H9 (cell line): ENCODE data around the gene FAM110A. TPM values are rescaled to one million over a fixed set of nuclear protein-coding genes. Genes with fewer than 3 reads are reported as not detected.

Source experiments
- DNase-seq: peaks from one replicate; pipeline ENCODE4 v3.0.0-alpha.2; 2017
- H2AFZ ChIP-seq: one replicate; pipeline ENCODE4 v1.6.1; 2013; ENCODE audit warnings: mild to moderate bottlenecking, low read length, control low read depth, moderate library complexity
- H2AK5ac ChIP-seq: 2 replicates; pipeline ENCODE4 v1.6.1; 2013; ENCODE audit warnings: low read length, control low read depth, mixed read lengths; ENCODE audit not compliant: insufficient read length
- H2BK120ac ChIP-seq: one replicate; pipeline ENCODE4 v1.6.1; 2013; ENCODE audit warnings: low read depth, mild to moderate bottlenecking, low read length, control low read depth, inconsistent platforms; ENCODE audit not compliant: poor library complexity, severe bottlenecking
- H2BK12ac ChIP-seq: 2 replicates; pipeline ENCODE4 v1.6.1; 2013; ENCODE audit warnings: low read length, control low read depth, mixed read lengths, low read depth; ENCODE audit not compliant: insufficient read length
- H2BK15ac ChIP-seq: 2 replicates; pipeline ENCODE4 v1.6.1; 2013; ENCODE audit warnings: low read depth, low read length, control low read depth
- H2BK20ac ChIP-seq: one replicate; pipeline ENCODE4 v1.6.1; 2013; ENCODE audit warnings: low read depth, mild to moderate bottlenecking, low read length, control low read depth, inconsistent platforms; ENCODE audit not compliant: poor library complexity, severe bottlenecking
- H2BK5ac ChIP-seq: 2 replicates; pipeline ENCODE4 v1.6.1; 2013; ENCODE audit warnings: low read length, control low read depth, mixed read lengths; ENCODE audit not compliant: insufficient read length
- H3K14ac ChIP-seq: 2 replicates; pipeline ENCODE4 v1.6.1; 2013; ENCODE audit warnings: low read length, control low read depth; ENCODE audit not compliant: insufficient read depth
- H3K18ac ChIP-seq: 2 replicates; pipeline ENCODE4 v1.6.1; 2013; ENCODE audit warnings: low read depth, mild to moderate bottlenecking, mixed read lengths, low read length, control low read depth; ENCODE audit not compliant: insufficient read length
- H3K23ac ChIP-seq: 2 replicates; pipeline ENCODE4 v1.6.1; 2013; ENCODE audit warnings: low read length, control low read depth, mixed read lengths, low read depth; ENCODE audit not compliant: insufficient read length
- H3K23me2 ChIP-seq: 2 replicates; pipeline ENCODE4 v1.6.1; 2013; ENCODE audit warnings: low read depth, mild to moderate bottlenecking, mixed read lengths, low read length, control low read depth; ENCODE audit not compliant: insufficient read length, poor library complexity, severe bottlenecking
- H3K27ac ChIP-seq: 2 replicates; pipeline ENCODE4 v1.5.1; 2013; ENCODE audit warnings: low read length, control low read depth, mixed read lengths, low read depth; ENCODE audit not compliant: insufficient read length
- H3K27me3 ChIP-seq: 2 replicates; pipeline ENCODE4 v1.6.1; 2013; ENCODE audit warnings: low read length, control low read depth, inconsistent platforms; ENCODE audit not compliant: insufficient read depth
- H3K4ac ChIP-seq: 2 replicates; pipeline ENCODE4 v1.6.1; 2013; ENCODE audit warnings: low read depth, mild to moderate bottlenecking, control low read depth, inconsistent platforms, low read length, moderate library complexity
- H3K4me1 ChIP-seq: 2 replicates; pipeline ENCODE4 v1.6.1; 2013; ENCODE audit warnings: low read length, control low read depth, inconsistent platforms; ENCODE audit not compliant: insufficient read depth
- H3K4me2 ChIP-seq: 2 replicates; pipeline ENCODE4 v1.6.1; 2013; ENCODE audit warnings: low read length, control low read depth, mixed read lengths; ENCODE audit not compliant: insufficient read length, insufficient read depth
- H3K56ac ChIP-seq: 2 replicates; pipeline ENCODE4 v1.6.1; 2013; ENCODE audit warnings: low read depth, mild to moderate bottlenecking, mixed read lengths, low read length, control low read depth; ENCODE audit not compliant: insufficient read length
- H3K79me1 ChIP-seq: 2 replicates; pipeline ENCODE4 v1.6.1; 2013; ENCODE audit warnings: low read depth, mild to moderate bottlenecking, moderate library complexity, low read length, control low read depth, inconsistent platforms; ENCODE audit not compliant: insufficient read depth, poor library complexity, severe bottlenecking
- H3K79me2 ChIP-seq: 2 replicates; pipeline ENCODE4 v1.6.1; 2013; ENCODE audit warnings: low read length, control low read depth, inconsistent platforms; ENCODE audit not compliant: insufficient read depth
- H3K9ac ChIP-seq: 2 replicates; pipeline ENCODE4 v1.6.1; 2013; ENCODE audit warnings: low read length, control low read depth, mixed read lengths; ENCODE audit not compliant: insufficient read length; ENCODE audit errors: extremely low read depth
- H3K9me3 ChIP-seq: one replicate; pipeline ENCODE4 v1.6.1; 2013; ENCODE audit warnings: low read depth, low read length, inconsistent platforms; ENCODE audit not compliant: control insufficient read depth
- H3T11ph ChIP-seq: one replicate; pipeline ENCODE4 v1.6.1; 2013; ENCODE audit warnings: mild to moderate bottlenecking, low read length, control low read depth, inconsistent platforms
- H4K20me1 ChIP-seq: one replicate; pipeline ENCODE4 v1.6.1; 2013; ENCODE audit not compliant: control insufficient read depth, insufficient read length, insufficient read depth
- H4K5ac ChIP-seq: 2 replicates; pipeline ENCODE4 v1.6.1; 2013; ENCODE audit warnings: low read depth, mild to moderate bottlenecking, mixed read lengths, low read length, control low read depth; ENCODE audit not compliant: insufficient read length
- H4K8ac ChIP-seq: replicated peaks from 2 replicates; pipeline ENCODE4 v1.6.1; 2013; ENCODE audit warnings: low read length, control low read depth, mixed read lengths, low read depth; ENCODE audit not compliant: insufficient read length
- H4K91ac ChIP-seq: 2 replicates; pipeline ENCODE4 v1.6.1; 2013; ENCODE audit warnings: low read depth, mild to moderate bottlenecking, moderate library complexity, mixed read lengths, low read length, control low read depth; ENCODE audit not compliant: insufficient read length
- H3K27ac Mint-ChIP-seq, 3 experiments: 2 replicates in 2 of 3; 3 replicates in 1 of 3; pipeline ENCODE4 v1.8.0; 2020 to 2021; ENCODE audit warnings: mixed read lengths in 3 of 3, mild to moderate bottlenecking in 1 of 3, moderate library complexity in 1 of 3
- H3K27me3 Mint-ChIP-seq: 2 replicates; pipeline ENCODE4 v1.8.0; 2021; ENCODE audit warnings: low read depth, mild to moderate bottlenecking, moderate library complexity, mixed read lengths
- H3K36me3 Mint-ChIP-seq, 3 experiments: 2 replicates in 2 of 3; 3 replicates in 1 of 3; pipeline ENCODE4 v1.8.0; 2020 to 2021; ENCODE audit warnings: low read depth in 3 of 3, mixed read lengths in 3 of 3; ENCODE audit not compliant: insufficient read depth in 1 of 3
- H3K4me1 Mint-ChIP-seq, 2 experiments: 2 replicates each; pipeline ENCODE4 v1.8.0; 2020; ENCODE audit warnings: mixed read lengths in 2 of 2
- H3K4me3 Mint-ChIP-seq, 2 experiments: 2 replicates in 1 of 2; 3 replicates in 1 of 2; pipeline ENCODE4 v1.8.0; 2020 to 2021; ENCODE audit warnings: mild to moderate bottlenecking in 2 of 2, mixed read lengths in 2 of 2, moderate library complexity in 1 of 2
- H3K9me3 Mint-ChIP-seq, 2 experiments: 2 replicates in 1 of 2; 3 replicates in 1 of 2; pipeline ENCODE4 v1.8.0; 2020; ENCODE audit warnings: mild to moderate bottlenecking in 2 of 2, mixed read lengths in 2 of 2, moderate library complexity in 1 of 2
- CTCF ChIP-seq: fragments of 200-600 bp; sonication (generic); conservative IDR thresholded peaks from 3 replicates; pipeline ENCODE4 v1.8.0; 2021; ENCODE audit warnings: antibody characterized with exemption, mild to moderate bottlenecking
- WGBS: extraction: QIAGEN DNeasy Blood & Tissue Kit; methylation state at CpG from one replicate; pipeline ENCODE4 v1.1.7; 2013; ENCODE audit warnings: missing lambda C conversion rate, low lambda C conversion rate, mixed read lengths; ENCODE audit not compliant: insufficient read length; ENCODE audit errors: extremely low coverage; 5-methylcytosine and 5-hydroxymethylcytosine counted together
- total RNA-seq: library from RNA; stranded (reverse); gene quantifications from 2 replicates; pipeline ENCODE4 v1.2.1, GENCODE V29; 2021

Gene FAM110A
- total RNA-seq, 1 experiment from 2014 or later = 10.3 TPM

DNA sequence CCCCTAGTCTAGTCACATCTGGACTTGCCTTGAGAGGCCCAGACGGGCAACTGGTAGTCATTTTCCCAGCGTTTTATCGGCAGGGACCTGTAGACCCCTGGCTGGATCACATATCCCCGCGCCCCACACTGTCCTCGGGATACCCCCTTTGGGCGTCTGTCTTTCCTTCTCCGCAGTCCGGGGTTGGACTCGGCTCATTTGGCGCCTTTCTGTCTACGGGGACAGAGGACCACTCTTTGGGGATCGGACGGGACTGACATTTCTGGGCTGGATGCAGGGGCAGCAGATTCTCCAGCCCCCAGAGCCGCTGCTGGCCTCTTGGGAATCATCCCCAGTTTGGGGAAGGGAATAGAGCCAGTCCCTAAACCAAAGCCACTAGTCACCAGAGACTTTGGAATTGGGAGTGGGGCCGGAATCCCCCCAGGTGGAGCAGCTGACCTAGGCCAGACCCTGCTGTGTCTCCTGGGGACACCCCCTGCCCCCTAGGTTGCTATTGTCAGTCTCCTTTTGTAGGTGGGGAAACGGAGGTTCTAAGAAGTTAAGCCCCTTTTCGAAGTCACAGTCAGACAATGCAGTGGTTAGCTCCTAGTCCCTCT is 734 bp downstream of the FAM110A start:
- no peak overlapping the region for H3K9ac ChIP-seq
- no peaks in the 10 kb centered on the region for H4K20me1 ChIP-seq
- H3K36me3 Mint-ChIP-seq = peaks cover 0 to 2% (median 0%) of the 10 kb centered on the region in 3 experiments; a peak in 2 of 7 replicates
- no peak overlapping the region for H3K27ac Mint-ChIP-seq
- H2BK20ac ChIP-seq = no peak overlapping the region
- WGBS = no CpG with 5 or more reads among the region's 18 CpGs
- H3K9me3 Mint-ChIP-seq = peaks cover 0 to 3% of the 10 kb centered on the region in 2 experiments; a peak in 3 of 5 replicates
- H3K27me3 Mint-ChIP-seq = peaks cover 27% of the 10 kb centered on the region
- peak overlapping the region; percentile 75 for H3K4me2 ChIP-seq
- no peak overlapping the region for H2BK12ac ChIP-seq
- H4K5ac ChIP-seq = no peak overlapping the region
- H3K27ac ChIP-seq = no peak overlapping the region
- H3K14ac ChIP-seq = no peak overlapping the region
- no peak overlapping the region for H2AFZ ChIP-seq
- H4K91ac ChIP-seq = no peak overlapping the region
- no peaks in the 10 kb centered on the region for H3K4me1 ChIP-seq
- H3K23ac ChIP-seq = no peak overlapping the region
- peaks cover 4% of the 10 kb centered on the region; the same call in 1 of the 2 replicates for H3K27me3 ChIP-seq
- no peaks in the 10 kb centered on the region for H3K79me2 ChIP-seq
- peaks cover 15 to 16% of the 10 kb centered on the region in 2 experiments for H3K4me1 Mint-ChIP-seq
- no peak overlapping the region for H2BK5ac ChIP-seq
- peaks cover 7% of the 10 kb centered on the region for H3K23me2 ChIP-seq
- H3T11ph ChIP-seq = no peak overlapping the region
- no peak overlapping the region for H3K56ac ChIP-seq
- H4K8ac ChIP-seq = no peak overlapping the region
- no peak overlapping the region for H3K18ac ChIP-seq
- H3K4me3 Mint-ChIP-seq = peak overlapping the region; percentile 72 to 83
- no peak overlapping the region for H2BK15ac ChIP-seq
- H2AK5ac ChIP-seq = no peak overlapping the region
- H3K4ac ChIP-seq = no peak overlapping the region
- H2BK120ac ChIP-seq = no peak overlapping the region
- no peaks in the 10 kb centered on the region for H3K79me1 ChIP-seq
- no peak for DNase-seq
- H3K9me3 ChIP-seq = no peaks in the 10 kb centered on the region
- TF ChIP-seq CTCF = no peak
